Measurements from ENCODE around the gene KIFC3.
"Not testable (repeated sequence)": the region's sequence is repeated elsewhere in the genome, so short reads cannot be mapped to it uniquely, and the experiment has no call there.

KIFC3 gene

GRCh38 chr16:57797526-57798266 is 4.6 kb downstream of the KIFC3 start:
- H3K4me1 ChIP-seq (ENCODE audit: control insufficient read depth, insufficient read depth, low read length), result peaks cover 14% of the 10 kb centered on the region
- no peak for DNase-seq (ENCODE audit: low read depth, low spot score)
- no peak overlapping the region for H3K27ac ChIP-seq (ENCODE audit: low read length)
- H3K4me3 ChIP-seq (ENCODE audit: low read length), result no peak overlapping the region; the same call in 1 of the 2 replicates
- no peaks in the 10 kb centered on the region for H3K9me3 ChIP-seq (ENCODE audit: control insufficient read depth, insufficient read depth, low read length)
- WGBS (ENCODE audit: insufficient coverage, insufficient read length), result no CpG with 5 or more reads among the region's 42 CpGs
- no peaks in the 10 kb centered on the region for H3K27me3 ChIP-seq (ENCODE audit: control insufficient read depth, insufficient read depth, low read length)
- no peaks in the 10 kb centered on the region for H3K36me3 ChIP-seq (ENCODE audit: control insufficient read depth, insufficient read depth, low read length)

GRCh38 chr16:57797216-57797525 is 5.1 kb downstream of the KIFC3 start:
- peaks cover 14% of the 10 kb centered on the region for H3K4me1 ChIP-seq (ENCODE audit: control insufficient read depth, insufficient read depth, low read length)
- DNase-seq (ENCODE audit: low read depth, low spot score), result no peak
- no peaks in the 10 kb centered on the region for H3K36me3 ChIP-seq (ENCODE audit: control insufficient read depth, insufficient read depth, low read length)
- no peak overlapping the region for H3K27ac ChIP-seq (ENCODE audit: low read length)
- no peaks in the 10 kb centered on the region for H3K27me3 ChIP-seq (ENCODE audit: control insufficient read depth, insufficient read depth, low read length)
- no peaks in the 10 kb centered on the region for H3K9me3 ChIP-seq (ENCODE audit: control insufficient read depth, insufficient read depth, low read length)
- whole genome bisulfite sequencing (ENCODE audit: insufficient coverage, insufficient read length), result no CpG with 5 or more reads among the region's 13 CpGs
- H3K4me3 ChIP-seq (ENCODE audit: low read length), result no peak overlapping the region

GRCh38 chr16:57796014-57796413 is 6.3 kb downstream of the KIFC3 start:
- not testable (repeated sequence) for H3K27ac ChIP-seq (ENCODE audit: low read length); H3K4me3 ChIP-seq (ENCODE audit: low read length); H3K27me3 ChIP-seq (ENCODE audit: control insufficient read depth, insufficient read depth, low read length); H3K36me3 ChIP-seq (ENCODE audit: control insufficient read depth, insufficient read depth, low read length); DNase-seq (ENCODE audit: low read depth, low spot score); H3K9me3 ChIP-seq (ENCODE audit: control insufficient read depth, insufficient read depth, low read length)
- peaks cover 11% of the 10 kb centered on the region for H3K4me1 ChIP-seq (ENCODE audit: control insufficient read depth, insufficient read depth, low read length)
- no CpG with 5 or more reads among the region's 5 CpGs for WGBS (ENCODE audit: insufficient coverage, insufficient read length)

GRCh38 chr16:57795431-57795878 is 6.8 kb downstream of the KIFC3 start:
- Histone ChIP-seq H3K4me1 (ENCODE audit: control insufficient read depth, insufficient read depth, low read length) (peaks cover 11% of the 10 kb centered on the region), H3K27me3 (ENCODE audit: control insufficient read depth, insufficient read depth, low read length) (no peaks in the 10 kb centered on the region), H3K36me3 (ENCODE audit: control insufficient read depth, insufficient read depth, low read length) (no peaks in the 10 kb centered on the region), H3K4me3 (ENCODE audit: low read length) (no peak overlapping the region), H3K27ac (ENCODE audit: low read length) (no peak overlapping the region), H3K9me3 (ENCODE audit: control insufficient read depth, insufficient read depth, low read length) (no peaks in the 10 kb centered on the region)
- no CpG with 5 or more reads among the region's 9 CpGs for WGBS (ENCODE audit: insufficient coverage, insufficient read length)
- no peak for DNase-seq (ENCODE audit: low read depth, low spot score)

GRCh38 chr16:57794849-57795430 is 7.4 kb downstream of the KIFC3 start:
- Histone ChIP-seq H3K9me3 (ENCODE audit: control insufficient read depth, insufficient read depth, low read length) (no peaks in the 10 kb centered on the region), H3K36me3 (ENCODE audit: control insufficient read depth, insufficient read depth, low read length) (no peaks in the 10 kb centered on the region), H3K27me3 (ENCODE audit: control insufficient read depth, insufficient read depth, low read length) (no peaks in the 10 kb centered on the region), H3K4me1 (ENCODE audit: control insufficient read depth, insufficient read depth, low read length) (peaks cover 10% of the 10 kb centered on the region), H3K4me3 (ENCODE audit: low read length) (no peak overlapping the region), H3K27ac (ENCODE audit: low read length) (no peak overlapping the region)
- no peak for DNase-seq (ENCODE audit: low read depth, low spot score)
- no CpG with 5 or more reads among the region's 18 CpGs for WGBS (ENCODE audit: insufficient coverage, insufficient read length)

GRCh38 chr16:57791893-57792461 is 10.3 kb downstream of the KIFC3 start:
- H3K27ac ChIP-seq (ENCODE audit: low read length), result no peak overlapping the region
- no peak overlapping the region for H3K4me3 ChIP-seq (ENCODE audit: low read length)
- no peaks in the 10 kb centered on the region for H3K9me3 ChIP-seq (ENCODE audit: control insufficient read depth, insufficient read depth, low read length)
- no peak for DNase-seq (ENCODE audit: low read depth, low spot score)
- no peaks in the 10 kb centered on the region for H3K36me3 ChIP-seq (ENCODE audit: control insufficient read depth, insufficient read depth, low read length)
- 0 out of 2 replicates have a peak, but pooled peaks cover 1% of the 10 kb centered on the region for H3K4me1 ChIP-seq (ENCODE audit: control insufficient read depth, insufficient read depth, low read length)
- H3K27me3 ChIP-seq (ENCODE audit: control insufficient read depth, insufficient read depth, low read length), result no peaks in the 10 kb centered on the region
- WGBS (ENCODE audit: insufficient coverage, insufficient read length), result no CpG with 5 or more reads among the region's 8 CpGs

- DNase-seq (ENCODE audit: low read depth, low spot score), result no peak
- Histone ChIP-seq H3K27ac (ENCODE audit: low read length) (no peak overlapping the region), H3K9me3 (ENCODE audit: control insufficient read depth, insufficient read depth, low read length) (no peaks in the 10 kb centered on the region), H3K4me3 (ENCODE audit: low read length) (no peak overlapping the region), H3K36me3 (ENCODE audit: control insufficient read depth, insufficient read depth, low read length) (no peaks in the 10 kb centered on the region), H3K27me3 (ENCODE audit: control insufficient read depth, insufficient read depth, low read length) (no peaks in the 10 kb centered on the region), H3K4me1 (ENCODE audit: control insufficient read depth, insufficient read depth, low read length) (0 out of 2 replicates have a peak, but pooled peaks cover 1% of the 10 kb centered on the region)
- no CpG with 5 or more reads among the region's 13 CpGs for WGBS (ENCODE audit: insufficient coverage, insufficient read length)
Measured at GRCh38 chr16:57791195-57791892, 10.9 kb downstream of the KIFC3 start.

- no peak overlapping the region for H3K4me3 ChIP-seq (ENCODE audit: low read length)
- H3K27me3 ChIP-seq (ENCODE audit: control insufficient read depth, insufficient read depth, low read length), result no peaks in the 10 kb centered on the region
- H3K9me3 ChIP-seq (ENCODE audit: control insufficient read depth, insufficient read depth, low read length), result no peaks in the 10 kb centered on the region
- no peaks in the 10 kb centered on the region; the same call in 1 of the 2 replicates for H3K4me1 ChIP-seq (ENCODE audit: control insufficient read depth, insufficient read depth, low read length)
- no CpG with 5 or more reads among the region's 12 CpGs for WGBS (ENCODE audit: insufficient coverage, insufficient read length)
- no peaks in the 10 kb centered on the region for H3K36me3 ChIP-seq (ENCODE audit: control insufficient read depth, insufficient read depth, low read length)
- no peak overlapping the region for H3K27ac ChIP-seq (ENCODE audit: low read length)
- DNase-seq (ENCODE audit: low read depth, low spot score), result no peak
Measured at GRCh38 chr16:57788951-57789350, 13.3 kb downstream of the KIFC3 start.

- Histone ChIP-seq H3K27me3 (ENCODE audit: control insufficient read depth, insufficient read depth, low read length) (no peaks in the 10 kb centered on the region), H3K36me3 (ENCODE audit: control insufficient read depth, insufficient read depth, low read length) (no peaks in the 10 kb centered on the region), H3K4me3 (ENCODE audit: low read length) (no peak overlapping the region), H3K9me3 (ENCODE audit: control insufficient read depth, insufficient read depth, low read length) (no peaks in the 10 kb centered on the region), H3K4me1 (ENCODE audit: control insufficient read depth, insufficient read depth, low read length) (no peaks in the 10 kb centered on the region; the same call in 1 of the 2 replicates), H3K27ac (ENCODE audit: low read length) (no peak overlapping the region)
- no peak for DNase-seq (ENCODE audit: low read depth, low spot score)
- WGBS (ENCODE audit: insufficient coverage, insufficient read length), result no CpG with 5 or more reads among the region's 17 CpGs
Measured at GRCh38 chr16:57788252-57788841, 13.9 kb downstream of the KIFC3 start.

GRCh38 chr16:57787519-57787905 is 14.8 kb downstream of the KIFC3 start:
- H3K4me3 ChIP-seq (ENCODE audit: low read length), result no peak overlapping the region
- no peaks in the 10 kb centered on the region for H3K27me3 ChIP-seq (ENCODE audit: control insufficient read depth, insufficient read depth, low read length)
- H3K9me3 ChIP-seq (ENCODE audit: control insufficient read depth, insufficient read depth, low read length), result no peaks in the 10 kb centered on the region
- no peaks in the 10 kb centered on the region; the same call in 1 of the 2 replicates for H3K4me1 ChIP-seq (ENCODE audit: control insufficient read depth, insufficient read depth, low read length)
- no CpG with 5 or more reads among the region's 8 CpGs for WGBS (ENCODE audit: insufficient coverage, insufficient read length)
- H3K27ac ChIP-seq (ENCODE audit: low read length), result no peak overlapping the region
- no peak for DNase-seq (ENCODE audit: low read depth, low spot score)
- H3K36me3 ChIP-seq (ENCODE audit: control insufficient read depth, insufficient read depth, low read length), result no peaks in the 10 kb centered on the region
